Activated CD4-positive, alpha-beta T cell treated with anti-CD3 and anti-CD28 coated beads, Interleukin-2, Interleukin-6, amounts not matched to agents 100 ng/mL and 50 ng/mL, durations not matched to agents 16 hours and 8 hours (primary cell): ENCODE data around the gene EFHC1.

Experiments used
- DNase-seq: peaks from one replicate; pipeline ENCODE4 v3.0.0-alpha.2; 2020

EFHC1 gene

DNA sequence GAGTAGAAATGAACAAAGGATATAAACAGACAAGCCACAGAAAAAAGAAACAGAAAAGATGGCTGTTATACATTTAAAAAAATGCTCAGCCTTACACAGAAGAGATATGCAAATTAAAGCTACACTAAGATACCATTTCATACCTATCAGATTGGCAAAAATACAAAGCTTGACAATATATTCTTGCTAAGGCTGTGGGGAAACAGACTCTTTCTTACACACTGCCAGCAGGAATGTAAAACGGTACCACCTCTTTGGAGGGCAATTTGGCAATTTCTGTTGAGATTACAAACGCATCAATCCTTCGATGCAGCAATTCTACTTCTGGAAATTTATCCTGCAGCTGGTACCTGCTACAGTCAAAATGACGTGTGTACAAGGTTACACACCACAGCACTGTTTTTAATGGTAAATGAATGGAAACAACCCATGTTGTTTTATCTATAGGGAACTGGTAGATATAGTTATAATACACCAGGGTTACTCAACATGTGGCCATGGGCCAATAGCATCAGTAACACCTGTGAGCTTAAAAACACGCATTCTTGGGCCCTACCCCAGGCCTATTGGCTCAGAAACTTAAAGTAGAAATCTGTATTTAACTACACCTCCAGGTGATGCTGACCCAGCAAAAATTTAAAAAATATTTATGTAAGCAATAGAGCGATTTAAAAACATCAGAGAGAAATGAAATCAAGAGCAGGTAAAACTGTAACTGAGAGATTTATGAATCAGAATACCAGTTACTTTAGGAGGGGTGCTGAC, 103.4 kb downstream of the EFHC1 start:
- no peak for DNase-seq

DNA sequence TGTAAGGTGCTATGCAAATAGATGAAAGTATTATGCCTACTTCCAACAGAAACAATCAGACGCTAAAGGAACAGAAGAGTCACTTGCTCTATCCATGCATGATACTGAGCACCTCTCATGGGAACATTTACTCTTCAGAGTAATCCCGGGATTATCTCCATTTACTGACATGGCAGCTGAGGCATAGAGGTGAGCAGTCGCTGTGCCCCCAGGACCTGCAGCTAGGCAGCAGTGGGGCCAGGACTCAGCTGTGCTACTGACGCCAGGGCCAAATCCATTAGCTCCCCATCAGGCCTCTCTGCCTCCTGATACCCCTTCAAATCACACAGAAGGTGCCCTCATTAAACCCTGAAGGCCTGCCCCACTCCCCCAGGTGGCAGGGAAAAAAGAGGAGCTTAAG, 104.8 kb downstream of the EFHC1 start:
- no peak for DNase-seq

DNA sequence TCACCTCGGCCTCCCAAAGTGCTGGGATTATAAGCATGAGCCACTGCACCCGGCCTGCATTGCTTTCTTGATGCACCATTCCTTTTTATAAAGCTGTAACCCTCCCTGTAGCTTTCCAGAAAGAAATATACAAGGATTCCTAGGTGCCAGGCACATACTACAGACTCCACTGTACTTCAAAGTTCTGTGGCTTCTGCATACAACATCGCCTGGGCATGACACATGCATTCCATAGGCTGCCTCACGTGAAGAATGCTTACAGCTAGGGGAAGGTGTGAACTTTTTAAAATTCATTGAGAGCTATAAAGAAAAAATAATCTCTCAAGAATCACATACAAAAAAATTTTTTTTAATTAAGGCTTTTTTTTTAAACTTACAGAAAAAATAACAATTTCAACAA, 106.5 kb downstream of the EFHC1 start:
- DNase-seq, result no peak

DNA sequence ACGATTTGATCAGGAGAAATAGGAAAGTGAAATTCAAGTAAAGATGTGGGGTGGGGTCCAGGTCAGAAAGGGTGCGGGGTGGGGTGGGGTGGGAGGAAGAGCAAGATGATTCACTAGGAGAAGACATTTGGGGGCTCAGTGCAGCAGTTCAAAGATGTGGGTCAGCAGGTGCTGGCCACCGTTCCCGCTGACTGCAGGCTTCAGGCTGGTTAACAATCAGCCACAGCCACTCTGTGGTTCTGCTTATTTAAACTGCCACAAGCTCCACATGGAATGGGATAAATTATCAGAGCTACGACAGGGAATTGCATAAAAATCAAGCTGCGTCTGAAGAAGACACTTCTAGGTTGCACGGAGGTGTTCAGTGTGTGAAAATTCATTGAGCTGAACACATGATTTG, 107.3 kb downstream of the EFHC1 start:
- no peak for DNase-seq

DNA sequence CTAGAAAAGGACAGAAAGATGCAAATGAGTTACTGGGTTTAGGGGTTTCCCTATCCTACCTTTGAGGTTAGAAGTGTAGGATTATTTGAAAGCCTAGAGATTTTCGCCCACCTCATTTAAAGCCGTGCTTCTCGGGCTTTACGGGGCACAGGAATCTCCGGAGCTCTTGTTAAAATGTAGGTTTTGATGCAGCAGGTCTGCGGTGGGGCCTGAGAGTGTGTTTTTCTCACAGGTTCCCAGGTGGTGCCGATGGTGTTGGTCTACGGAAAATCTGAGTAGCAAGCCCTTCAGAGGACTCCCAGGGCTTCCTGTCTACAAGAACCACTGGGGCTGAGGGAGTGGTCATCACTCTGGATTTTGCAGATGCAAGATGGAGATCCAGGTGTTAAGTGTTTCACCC, 109.2 kb downstream of the EFHC1 start:
- no peak for DNase-seq

DNA sequence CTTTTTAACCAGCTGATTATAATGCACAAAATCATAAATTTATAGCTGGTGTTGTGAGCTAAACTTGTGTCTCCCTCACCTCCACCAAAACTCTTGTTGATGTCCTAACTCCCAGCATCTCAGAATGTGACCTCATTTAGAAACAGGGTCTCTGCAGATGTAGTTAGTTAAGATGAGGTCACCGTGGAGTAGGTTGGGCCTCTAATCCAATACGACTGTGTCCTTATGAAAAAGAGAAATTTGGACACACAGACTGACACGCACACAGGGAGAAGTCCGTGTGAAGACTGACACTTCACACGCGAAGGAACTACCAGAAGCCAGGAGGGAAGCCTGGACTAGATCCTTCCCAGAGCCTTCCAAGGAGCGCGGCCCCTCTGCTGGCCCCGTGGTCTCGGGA, 110.2 kb downstream of the EFHC1 start:
- no peak for DNase-seq

DNA sequence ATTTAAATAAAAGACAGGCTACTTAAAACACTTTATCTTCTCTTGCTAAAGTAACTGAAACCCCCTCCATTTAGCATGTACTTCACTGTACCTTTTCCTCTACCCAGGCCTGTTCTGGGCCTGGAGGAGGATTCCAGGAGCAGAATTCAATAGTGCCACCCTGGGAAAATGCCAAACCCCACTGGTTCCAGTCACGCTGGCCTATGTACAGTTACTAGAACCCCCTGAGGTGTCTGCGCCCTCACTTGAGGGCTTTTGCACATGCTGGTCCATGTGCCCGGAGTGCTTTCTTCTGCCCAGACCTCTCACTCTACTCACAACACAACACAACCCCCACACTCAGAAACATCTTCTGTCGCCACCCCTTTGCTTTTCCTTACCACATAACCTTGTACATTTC, 111.3 kb downstream of the EFHC1 start:
- DNase-seq, result no peak

DNA sequence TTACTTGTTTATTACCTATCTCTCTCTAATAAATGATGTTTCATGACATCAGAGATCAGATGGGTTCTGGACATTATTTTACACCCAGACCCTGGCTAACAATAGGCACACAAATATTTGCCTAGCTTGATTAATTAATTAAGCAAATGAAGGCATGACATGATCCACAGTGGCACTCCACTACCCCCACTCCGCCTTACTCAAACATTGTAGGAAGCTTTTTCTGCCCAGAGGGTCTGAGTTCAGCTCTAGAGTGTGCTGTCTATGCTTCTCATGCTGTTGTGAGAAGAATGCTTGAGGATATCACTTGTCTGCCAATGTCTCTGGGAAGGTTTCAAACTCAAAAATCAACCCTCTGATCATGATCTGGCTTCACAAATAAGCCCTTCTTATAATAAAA, 111.7 kb downstream of the EFHC1 start:
- no peak for DNase-seq

DNA sequence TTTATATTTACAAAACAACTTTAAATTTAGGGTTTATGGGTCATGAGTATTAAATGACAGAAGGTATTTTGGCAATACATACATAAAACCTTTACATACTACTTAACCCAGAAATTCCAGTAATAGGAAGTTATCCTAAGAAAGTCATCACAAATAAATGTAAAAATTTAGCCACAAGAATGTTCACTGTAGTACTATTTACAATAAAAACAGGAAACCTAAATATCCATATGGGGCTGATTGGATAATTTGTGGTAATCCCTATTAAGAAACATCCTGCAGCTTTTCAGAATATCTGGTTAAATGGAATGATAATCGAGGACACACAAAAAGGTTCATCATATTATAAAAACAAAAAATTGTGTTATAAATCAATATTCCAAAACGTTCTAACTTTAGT, 112.3 kb downstream of the EFHC1 start:
- DNase-seq, result no peak

DNA sequence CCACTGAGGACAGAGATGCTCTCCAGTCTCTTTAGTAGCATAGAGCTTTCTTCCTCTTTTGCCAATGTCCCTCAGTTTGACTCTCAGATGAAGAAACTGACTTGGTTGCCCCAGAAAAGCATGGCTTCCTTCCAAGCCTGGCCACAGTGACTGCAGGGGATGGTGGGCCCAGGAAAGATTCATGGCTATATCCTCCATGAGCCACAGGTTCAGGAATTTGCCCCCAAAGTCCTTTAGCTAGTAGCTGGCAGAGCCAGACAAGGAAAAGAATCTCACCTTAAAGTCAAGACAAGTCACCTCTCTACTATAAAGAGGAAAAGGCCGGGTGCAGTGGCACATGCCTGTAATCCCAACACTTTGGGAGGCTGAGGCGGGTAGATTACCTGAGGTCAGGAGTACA, 113.3 kb downstream of the EFHC1 start:
- DNase-seq, result no peak

DNA sequence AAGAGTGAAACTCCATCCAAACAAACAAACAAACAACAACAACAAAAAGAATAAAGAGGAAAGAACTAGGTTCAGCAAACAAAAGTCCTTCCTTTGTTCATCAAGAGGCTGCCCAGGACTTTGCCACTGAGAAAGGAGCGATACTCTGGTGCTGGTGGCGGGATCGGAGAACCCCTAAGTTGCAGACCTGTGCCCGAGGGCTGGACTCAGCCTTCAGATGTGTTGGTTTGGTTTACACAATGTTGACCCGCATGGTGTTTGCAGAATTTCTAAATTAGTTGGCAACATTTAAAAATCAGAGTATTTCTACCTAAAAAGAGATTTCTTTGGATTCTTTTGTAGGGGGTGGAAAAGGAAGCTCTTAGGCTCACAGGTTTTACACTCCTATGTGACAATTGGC, 114.2 kb downstream of the EFHC1 start:
- no peak for DNase-seq

DNA sequence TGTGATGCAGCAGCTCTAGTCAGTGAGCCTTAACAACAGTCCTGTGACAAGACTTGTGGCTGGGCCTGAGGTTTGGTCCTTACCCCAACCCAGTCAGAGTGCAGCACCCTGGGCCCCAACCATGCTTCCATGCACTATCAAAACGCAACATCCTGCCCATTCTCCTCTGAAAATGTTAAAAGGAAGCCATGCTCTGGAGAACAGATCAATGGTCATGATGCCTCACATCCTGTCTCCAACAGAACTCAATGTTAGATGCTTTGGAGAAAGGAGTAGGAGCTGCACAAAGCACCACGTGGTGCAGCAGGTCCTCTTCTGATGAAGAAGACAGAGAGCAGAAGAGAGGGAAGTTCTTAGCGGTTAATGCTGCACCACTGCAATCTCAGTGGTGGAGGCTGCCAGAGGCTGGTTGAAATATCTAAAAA, 114.8 kb downstream of the EFHC1 start:
- peak; percentile 76 for DNase-seq

DNA sequence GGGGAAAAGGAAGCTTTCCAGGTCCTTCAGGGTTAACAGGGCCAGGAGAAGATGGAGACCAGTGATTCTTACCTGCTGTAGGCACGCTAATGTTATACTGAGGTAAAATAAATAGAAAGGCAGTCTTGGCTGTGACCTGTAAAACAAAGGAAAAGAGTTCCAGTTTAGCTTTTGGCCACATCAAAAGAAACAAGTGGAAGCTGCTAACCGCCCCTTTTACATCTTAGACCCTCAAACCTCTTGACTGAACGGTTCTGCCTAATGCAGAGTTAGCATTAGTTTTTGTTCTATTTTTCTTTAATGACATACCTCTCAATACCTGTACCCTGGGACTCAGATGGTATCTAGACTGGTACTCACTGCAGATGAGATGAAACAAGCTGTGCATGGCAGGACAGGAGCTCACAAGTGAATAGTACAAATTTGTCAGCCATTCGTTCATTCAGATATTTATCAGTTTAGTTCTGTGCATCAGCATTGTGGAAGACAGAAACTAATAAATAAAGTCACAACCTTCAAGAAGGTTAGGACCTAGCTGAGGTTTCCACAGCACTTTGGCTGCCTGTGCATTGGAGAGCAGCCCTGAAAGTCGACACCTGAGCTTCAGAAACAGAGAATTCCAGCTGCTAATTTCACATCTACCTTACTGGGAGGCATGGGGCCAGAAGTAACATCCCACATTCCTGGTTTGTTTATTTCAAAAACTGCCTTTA, 115.7 kb downstream of the EFHC1 start:
- no peak for DNase-seq

DNA sequence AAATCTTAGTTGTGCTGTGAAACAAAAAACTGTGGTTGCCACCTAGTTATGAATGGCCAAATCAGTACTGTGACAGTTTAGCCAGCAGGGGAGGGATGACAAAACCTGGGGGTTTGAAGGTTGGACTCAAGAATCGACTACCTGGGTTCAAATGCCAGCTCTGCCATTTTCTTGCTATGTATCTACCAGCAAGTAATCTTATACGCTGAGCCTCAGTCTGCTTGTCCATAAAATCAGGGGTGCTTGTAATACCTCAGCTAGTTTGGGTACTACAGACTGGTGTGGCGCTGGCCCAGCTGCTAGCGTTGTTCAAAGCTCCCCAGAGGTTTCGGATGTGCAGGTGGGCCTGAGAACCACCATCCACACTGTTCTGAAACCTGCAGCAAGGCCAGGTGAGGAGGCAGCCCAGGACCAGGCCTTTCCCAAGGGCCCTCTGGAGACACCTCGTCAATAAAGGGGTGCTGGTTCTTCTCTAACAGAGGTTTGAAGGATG, 116.3 kb downstream of the EFHC1 start:
- DNase-seq, result no peak

DNA sequence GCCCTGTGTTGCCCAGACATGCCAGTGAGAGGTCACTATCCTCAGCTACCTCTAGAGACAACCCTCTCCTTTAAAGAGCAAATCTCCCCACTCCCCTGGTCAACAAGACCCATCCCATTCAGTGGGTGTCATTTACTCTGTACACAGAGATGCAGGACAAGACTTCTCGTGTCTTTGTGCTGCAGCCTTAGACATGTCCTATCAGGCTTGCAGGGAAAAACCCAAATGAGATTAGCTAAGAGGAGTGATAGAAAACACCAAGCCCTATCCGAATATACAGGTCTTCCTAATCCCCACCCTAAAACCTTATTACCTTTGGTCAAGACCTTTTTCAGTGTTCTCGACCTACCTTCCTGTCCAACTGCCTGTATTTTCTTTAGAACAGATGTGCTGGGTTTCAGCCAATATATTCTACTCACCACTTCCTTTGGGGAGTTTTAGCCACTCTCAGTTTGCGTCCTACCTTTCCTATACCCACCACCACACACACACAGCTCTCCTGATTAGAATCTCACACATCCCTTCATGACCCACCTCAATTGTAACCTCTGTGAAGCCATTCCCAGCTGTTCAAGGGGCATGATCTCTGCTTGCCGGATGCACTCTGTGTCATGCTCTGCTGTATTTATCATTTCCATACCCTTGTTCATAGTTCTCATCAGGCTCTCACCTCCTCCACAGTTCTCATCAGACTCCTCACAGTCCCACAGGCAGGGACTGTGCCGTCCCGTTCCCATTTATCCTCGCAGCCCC, 117.0 kb downstream of the EFHC1 start:
- peak; percentile 68 for DNase-seq

DNA sequence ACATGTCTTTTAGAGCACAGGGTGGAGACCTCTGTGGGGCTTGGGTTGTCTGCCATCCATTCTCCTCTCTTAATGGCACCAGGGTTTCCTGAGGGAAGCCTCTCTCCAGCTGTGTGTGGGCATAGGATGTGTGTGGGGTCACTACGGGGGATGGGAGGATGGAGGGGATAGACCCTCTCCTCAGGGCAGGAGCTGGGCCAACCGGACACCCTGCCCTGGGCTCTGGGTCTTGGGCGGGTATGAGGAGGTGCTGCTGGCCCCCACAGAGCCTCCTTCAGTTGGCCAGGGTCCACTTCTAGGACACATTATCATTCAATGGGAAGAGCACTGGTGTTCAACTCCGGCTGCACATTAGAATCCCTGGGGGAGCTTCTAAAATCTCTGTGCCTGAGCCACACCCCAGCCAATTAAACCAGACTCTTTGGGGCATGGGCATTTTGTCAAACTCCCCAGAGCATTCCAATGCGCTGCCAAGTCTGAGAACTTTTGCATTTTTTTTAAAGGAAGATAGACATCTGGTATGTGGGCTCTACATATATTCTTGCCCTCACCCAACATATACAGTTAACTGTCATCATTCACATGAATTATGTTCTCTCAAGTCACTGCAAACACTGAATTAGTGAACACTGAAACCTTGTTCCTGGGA, 118.2 kb downstream of the EFHC1 start:
- DNase-seq, result no peak

DNA sequence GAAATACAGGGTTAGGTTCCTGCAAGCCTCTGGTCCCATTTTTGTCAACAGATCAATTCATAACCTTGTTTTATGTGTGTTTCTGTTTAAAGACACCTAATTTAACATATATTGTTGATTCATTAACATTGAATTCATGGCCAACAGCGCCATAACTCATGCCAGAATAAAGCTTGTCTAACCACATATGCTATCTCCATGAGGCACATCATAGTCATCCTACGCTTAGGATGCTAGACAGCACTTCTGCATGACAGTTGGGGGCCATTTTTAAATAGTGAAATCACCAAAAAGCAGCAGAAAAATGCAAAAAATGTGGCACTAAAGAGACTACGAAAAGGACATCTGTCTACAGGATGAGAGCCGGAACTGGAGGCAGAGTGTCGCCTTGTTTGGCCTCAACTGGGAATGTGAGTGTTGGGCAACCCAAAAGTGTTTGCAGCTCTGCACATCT, 118.8 kb downstream of the EFHC1 start:
- no peak for DNase-seq

DNA sequence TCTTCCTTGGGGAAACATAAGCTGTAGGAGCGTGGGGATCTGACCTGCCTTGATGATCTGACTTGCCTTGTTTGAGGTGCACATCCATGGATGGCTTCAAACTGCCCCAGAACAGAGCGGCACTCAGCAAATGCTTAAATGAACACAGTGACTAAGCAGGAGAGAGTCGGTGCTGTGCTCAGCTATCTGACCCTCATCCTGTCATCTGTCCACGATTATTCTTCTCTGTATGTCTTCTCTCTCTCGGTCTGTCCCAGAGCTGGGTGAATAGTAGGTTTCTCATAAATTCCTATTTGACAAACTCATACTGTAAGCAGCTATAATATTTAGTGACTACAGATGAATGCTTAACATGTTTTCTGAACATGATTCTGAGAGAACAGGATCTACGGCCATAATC, 119.5 kb downstream of the EFHC1 start:
- DNase-seq, result no peak

DNA sequence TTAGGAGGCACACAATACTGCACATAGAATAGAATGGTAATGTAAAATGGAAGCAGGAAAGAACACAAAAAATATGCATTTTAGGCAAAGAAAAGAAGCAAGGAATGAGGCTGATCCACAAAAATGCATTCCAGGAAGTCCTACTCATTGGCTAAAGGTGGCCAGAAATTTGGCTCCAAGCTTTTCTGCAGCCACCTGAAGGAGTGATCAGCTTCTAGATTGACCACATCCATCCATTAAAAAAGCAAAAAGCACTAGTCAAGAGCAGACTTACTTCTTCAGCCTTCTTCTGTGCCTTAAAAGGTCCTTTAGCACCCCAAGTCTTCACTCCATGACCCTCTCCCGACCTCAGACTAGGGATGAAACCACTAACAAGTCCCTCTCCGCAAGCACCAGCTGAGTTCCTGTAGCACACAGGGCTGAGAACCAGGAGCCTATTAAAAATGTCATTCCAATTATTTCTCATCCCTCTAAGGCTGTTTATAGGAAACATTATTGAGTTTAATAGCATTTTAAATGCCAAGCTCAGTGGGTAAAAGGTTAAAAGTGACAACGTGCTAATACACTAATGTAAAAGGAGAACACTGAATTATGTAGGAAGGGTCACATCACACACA, 120.3 kb downstream of the EFHC1 start:
- DNase-seq, result no peak

DNA sequence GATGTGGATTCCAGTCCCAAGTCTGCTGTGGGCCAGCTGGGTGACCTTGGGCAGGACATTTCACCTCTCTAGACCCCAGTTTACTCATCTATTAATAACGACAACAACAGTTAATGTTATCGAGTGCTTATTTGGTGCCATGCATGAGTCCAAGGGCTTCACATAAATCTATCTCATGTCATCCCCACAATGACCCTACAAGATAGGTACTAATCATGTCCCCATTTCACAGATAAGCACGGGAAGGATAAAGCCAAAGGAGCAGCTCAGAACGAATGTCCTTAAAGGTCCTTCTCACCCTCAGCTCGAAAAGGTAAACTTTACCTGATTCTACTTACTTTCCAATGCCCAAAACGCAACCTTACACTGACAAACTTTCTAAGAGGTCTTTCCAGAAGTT, 121.0 kb downstream of the EFHC1 start:
- DNase-seq, result no peak

DNA sequence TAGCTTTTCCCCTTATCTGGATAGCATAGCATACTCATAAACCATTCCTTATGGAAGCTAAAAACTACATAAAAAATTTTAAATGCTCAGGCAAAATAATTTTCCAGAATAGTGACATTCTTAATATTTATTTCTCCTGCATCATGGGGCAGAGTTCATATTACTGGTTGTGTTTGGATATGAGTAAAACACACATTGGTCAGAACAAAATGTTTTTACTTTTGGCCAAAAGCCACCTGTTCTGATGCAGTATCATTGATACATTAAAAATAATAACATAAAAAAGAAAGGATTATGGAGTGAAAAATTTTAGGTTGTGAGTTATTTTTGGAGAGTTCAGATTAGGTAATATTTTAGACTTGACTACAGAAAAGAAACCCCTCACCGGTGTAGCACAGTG, 123.1 kb downstream of the EFHC1 start:
- DNase-seq, result no peak

DNA sequence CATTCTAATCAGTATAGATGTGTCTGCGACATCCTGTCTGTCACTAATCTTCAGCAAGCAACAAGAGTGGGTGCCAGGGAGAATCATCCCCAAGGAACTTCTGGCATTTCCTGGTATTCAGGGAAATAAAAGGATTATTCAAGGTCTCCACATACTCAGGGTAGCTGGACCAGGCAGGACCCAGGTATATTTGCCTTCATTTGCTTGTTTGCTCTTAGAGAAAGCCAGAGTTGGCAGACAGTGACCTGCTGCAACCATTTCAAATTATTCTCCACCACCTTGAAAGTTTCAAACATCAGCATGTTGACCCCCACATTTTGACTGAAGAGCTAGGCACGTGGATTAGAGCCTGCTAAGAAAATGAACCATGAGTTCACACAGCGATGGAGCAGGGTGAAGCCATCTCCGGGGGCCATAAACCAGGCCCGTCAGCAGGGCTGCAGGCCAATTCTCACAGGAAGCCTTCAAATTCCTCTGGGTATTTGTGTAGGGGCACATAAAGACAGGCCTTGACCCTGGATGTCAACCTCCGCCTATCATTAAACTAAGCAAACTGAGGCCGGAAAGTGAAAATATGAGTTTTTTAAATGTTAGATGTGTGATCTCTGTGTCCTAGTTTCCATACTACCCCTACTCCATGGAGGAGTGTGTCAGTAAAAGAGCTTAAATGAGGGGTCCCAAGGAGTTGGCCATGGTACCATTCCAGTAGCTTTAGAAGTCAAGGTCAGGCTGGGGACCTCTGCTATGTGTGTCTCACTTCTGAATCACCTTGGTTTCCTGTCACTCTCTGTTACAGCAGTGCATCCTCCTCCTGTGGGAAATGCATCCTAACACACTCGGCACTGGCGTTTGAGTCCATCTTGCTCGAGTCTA, 123.8 kb downstream of the EFHC1 start:
- no peak for DNase-seq
